OCI-LY7 (cell line): ENCODE measurements around the gene GRN. TPM values are rescaled to one million over a fixed set of nuclear protein-coding genes. Genes with fewer than 3 reads are reported as not detected.

Experiments
- BruUV-seq: library from RNA; stranded (reverse); fragments of 400-500 nt; replicated peaks from 2 replicates; lab custom pipeline; 2021; lab: Mats Ljungman, UMichigan
- CTCF ChIA-PET: fragments of 300-600 bp; sonication (Branson Sonifier 250); formaldehyde crosslinking; loops from one replicate; lab custom pipeline; 2022; ENCODE audit warnings: antibody characterized with exemption; ENCODE audit not compliant: unreplicated experiment; lab: Charles Lee
- POLR2A ChIA-PET: fragments of 300-600 bp; sonication (Branson Sonifier 250); formaldehyde crosslinking; loops from one replicate; lab custom pipeline; 2022; ENCODE audit warnings: antibody characterized with exemption; lab: Charles Lee
- DNase-seq: peaks from one replicate; pipeline ENCODE4 v3.0.0-alpha.2; 2015; ENCODE audit warnings: low spot score
- H2AFZ ChIP-seq: fragments of 200-600 bp; sonication (generic), shearing (Covaris generic); 2 replicates; pipeline ENCODE4 v1.6.1; 2014; ENCODE audit warnings: mild to moderate bottlenecking, antibody characterized with exemption, low read length, moderate library complexity
- H3K27ac ChIP-seq: fragments of 200-600 bp; sonication (generic); 2 replicates; pipeline ENCODE4 v1.5.1; 2014; ENCODE audit warnings: mixed run types, low read depth, mild to moderate bottlenecking, moderate library complexity, low read length, inconsistent platforms; ENCODE audit not compliant: poor library complexity, severe bottlenecking
- H3K36me3 ChIP-seq: fragments of 200-600 bp; sonication (generic); 2 replicates; pipeline ENCODE4 v1.6.1; 2014; ENCODE audit warnings: mild to moderate bottlenecking, antibody characterized with exemption, low read length, moderate library complexity, mixed read lengths; ENCODE audit not compliant: insufficient read depth
- H3K4me1 ChIP-seq: fragments of 200-600 bp; sonication (generic); 2 replicates; pipeline ENCODE4 v1.5.1; 2014; ENCODE audit warnings: mild to moderate bottlenecking, low read length; ENCODE audit not compliant: insufficient read depth, poor library complexity, severe bottlenecking
- H3K4me2 ChIP-seq: fragments of 200-600 bp; sonication (generic); 2 replicates; pipeline ENCODE4 v1.6.1; 2014; ENCODE audit warnings: mild to moderate bottlenecking, low read length
- H3K4me3 ChIP-seq: fragments of 200-600 bp; sonication (generic); 2 replicates; pipeline ENCODE4 v1.5.1; 2014; ENCODE audit warnings: mild to moderate bottlenecking, low read depth, low read length; ENCODE audit not compliant: poor library complexity, severe bottlenecking
- H3K79me2 ChIP-seq: fragments of 200-600 bp; sonication (generic); 2 replicates; pipeline ENCODE4 v1.6.1; 2016; ENCODE audit warnings: low read depth, mild to moderate bottlenecking, low read length, moderate library complexity, mixed read lengths; ENCODE audit not compliant: insufficient read depth
- H3K9me2 ChIP-seq: fragments of 200-600 bp; sonication (generic); 2 replicates; pipeline ENCODE4 v1.6.1; 2016; ENCODE audit warnings: mild to moderate bottlenecking, low read length, mixed read lengths; ENCODE audit not compliant: insufficient read depth
- H3K9me3 ChIP-seq: fragments of 200-600 bp; sonication (generic); 2 replicates; pipeline ENCODE4 v1.6.1; 2014; ENCODE audit warnings: mild to moderate bottlenecking, mixed run types, low read length, mixed read lengths
- H4K20me1 ChIP-seq: fragments of 200-600 bp; sonication (generic); 2 replicates; pipeline ENCODE4 v1.6.1; 2014; ENCODE audit warnings: mild to moderate bottlenecking, antibody characterized with exemption, low read length, moderate library complexity, mixed read lengths; ENCODE audit not compliant: insufficient read depth
- EZH2phosphoT487 ChIP-seq: fragments of 200-600 bp; sonication (generic); IDR thresholded peaks from 2 replicates; pipeline ENCODE4 v1.6.1; 2018; ENCODE audit warnings: low read depth, borderline replicate concordance, mild to moderate bottlenecking, mixed run types, antibody characterized with exemption, low read length, moderate library complexity, mixed read lengths
- intact Hi-C: fragments of 100-400 bp; cut with micrococcal nuclease; formaldehyde crosslinking; loops from one replicate; pipeline ENCODE4 v1.10.0; 2022; ENCODE audit not compliant: unreplicated experiment
- total RNA-seq, 2 experiments: library from RNA; depleted of rRNA in 1 of 2; stranded (reverse); fragments of >200 nt in 1 of 2; shearing (Covaris generic) in 1 of 2; gene quantifications; 2 replicates each; pipeline ENCODE4 v1.2.3, GENCODE V29; 2014 to 2022
- TF ChIP-seq, protein P1 (sequence below): fragments of 200-600 bp; sonication (generic); conservative IDR thresholded peaks from 2 replicates; pipeline ENCODE4 v1.5.1; 2014; ENCODE audit warnings: mild to moderate bottlenecking, antibody characterized with exemption, low read length, moderate library complexity, mixed read lengths

Gene GRN
- total RNA-seq, 2 experiments from 2014 or later = 203 to 247 TPM

DNA sequence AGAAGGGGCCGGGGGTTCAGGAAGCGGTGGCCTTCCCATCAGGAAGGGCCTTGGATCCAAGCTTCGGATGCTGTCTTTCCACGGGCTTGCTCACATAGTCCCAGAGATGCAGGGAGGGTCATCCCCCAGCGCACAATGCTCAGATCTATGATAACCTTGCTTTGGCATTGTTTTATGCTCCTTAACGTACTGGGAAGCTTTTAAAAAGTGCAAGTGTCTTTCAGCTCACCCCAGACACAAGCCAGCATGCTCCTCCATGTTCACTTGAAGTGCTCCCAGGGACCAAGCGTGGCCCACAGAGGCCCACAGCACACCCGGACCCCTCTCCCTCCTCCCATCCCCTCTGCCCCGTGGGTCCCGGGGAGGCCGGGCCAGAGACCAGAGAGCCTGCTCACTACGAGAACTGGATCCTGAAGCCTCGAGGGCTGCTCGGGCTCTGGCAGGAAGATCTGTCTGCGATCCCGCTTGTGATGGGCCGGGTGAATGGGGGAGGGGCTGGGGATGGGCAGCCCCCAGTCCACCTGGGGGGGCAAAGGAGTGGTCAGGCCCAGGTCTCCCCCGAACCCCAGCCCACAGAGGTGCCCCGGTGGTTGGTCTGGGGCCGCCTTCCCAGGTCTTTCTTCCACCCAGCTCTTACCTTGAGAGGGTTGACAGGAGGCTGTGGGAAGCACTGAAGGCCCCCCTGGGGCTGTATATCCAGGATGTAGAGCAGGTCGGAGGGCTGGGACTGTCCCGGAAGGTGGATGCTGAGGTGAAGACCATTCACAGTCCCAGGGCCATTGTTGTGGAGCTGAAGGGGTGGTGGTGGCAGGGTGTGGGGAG, 30.3 kb downstream of the GRN start:
- intact Hi-C loops = no loop called here
- no peak for DNase-seq
- Histone ChIP-seq H2AFZ (no peak overlapping the region), H3K4me3 (no peak overlapping the region), H3K4me1 (no peaks in the 10 kb centered on the region), H4K20me1 (no peaks in the 10 kb centered on the region), H3K9me2 (no peaks in the 10 kb centered on the region), H3K4me2 (no peak overlapping the region), H3K36me3 (no peaks in the 10 kb centered on the region), H3K27ac (no peak overlapping the region), H3K79me2 (no peaks in the 10 kb centered on the region), H3K9me3 (no peaks in the 10 kb centered on the region)
- POLR2A ChIA-PET = no interaction called here
- CTCF ChIA-PET = no interaction called here
- TF ChIP-seq EZH2phosphoT487 = no peak
- TF ChIP-seq, protein P1, sequence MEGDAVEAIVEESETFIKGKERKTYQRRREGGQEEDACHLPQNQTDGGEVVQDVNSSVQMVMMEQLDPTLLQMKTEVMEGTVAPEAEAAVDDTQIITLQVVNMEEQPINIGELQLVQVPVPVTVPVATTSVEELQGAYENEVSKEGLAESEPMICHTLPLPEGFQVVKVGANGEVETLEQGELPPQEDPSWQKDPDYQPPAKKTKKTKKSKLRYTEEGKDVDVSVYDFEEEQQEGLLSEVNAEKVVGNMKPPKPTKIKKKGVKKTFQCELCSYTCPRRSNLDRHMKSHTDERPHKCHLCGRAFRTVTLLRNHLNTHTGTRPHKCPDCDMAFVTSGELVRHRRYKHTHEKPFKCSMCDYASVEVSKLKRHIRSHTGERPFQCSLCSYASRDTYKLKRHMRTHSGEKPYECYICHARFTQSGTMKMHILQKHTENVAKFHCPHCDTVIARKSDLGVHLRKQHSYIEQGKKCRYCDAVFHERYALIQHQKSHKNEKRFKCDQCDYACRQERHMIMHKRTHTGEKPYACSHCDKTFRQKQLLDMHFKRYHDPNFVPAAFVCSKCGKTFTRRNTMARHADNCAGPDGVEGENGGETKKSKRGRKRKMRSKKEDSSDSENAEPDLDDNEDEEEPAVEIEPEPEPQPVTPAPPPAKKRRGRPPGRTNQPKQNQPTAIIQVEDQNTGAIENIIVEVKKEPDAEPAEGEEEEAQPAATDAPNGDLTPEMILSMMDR = no peak
- BruUV-seq = no TSS peak

DNA sequence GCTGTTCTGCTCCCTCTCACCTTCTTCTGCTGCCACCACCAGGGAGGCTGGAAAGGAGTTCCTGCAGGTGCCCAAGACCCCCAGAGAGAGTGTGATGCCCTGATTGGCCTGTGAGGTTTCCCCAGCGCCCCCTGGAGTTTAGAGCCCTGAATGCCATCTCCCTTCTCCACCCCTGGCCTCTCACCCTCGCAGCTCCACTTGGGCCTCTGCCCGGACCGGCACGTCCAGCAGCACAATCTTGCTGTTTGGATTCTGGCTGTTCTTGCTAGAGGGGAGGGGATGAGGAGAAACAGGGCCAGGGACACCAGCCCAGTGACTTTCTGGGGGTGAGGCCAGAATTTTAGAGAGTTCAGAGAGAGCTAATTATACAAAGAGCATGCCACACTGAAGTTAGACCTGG, 31.0 kb downstream of the GRN start:
- Histone ChIP-seq H3K9me2 (no peaks in the 10 kb centered on the region), H4K20me1 (no peaks in the 10 kb centered on the region), H3K9me3 (no peaks in the 10 kb centered on the region), H3K4me2 (no peak overlapping the region), H3K4me3 (no peak overlapping the region), H3K4me1 (no peaks in the 10 kb centered on the region), H2AFZ (no peak overlapping the region), H3K36me3 (no peaks in the 10 kb centered on the region), H3K79me2 (no peaks in the 10 kb centered on the region), H3K27ac (no peak overlapping the region)
- peak; percentile 49 for DNase-seq
- intact Hi-C loops = no loop called here
- ChIA-PET CTCF (no interaction called here), POLR2A (no interaction called here)
- BruUV-seq = no TSS peak
- TF ChIP-seq, protein P1 = peak; percentile 81
- TF ChIP-seq EZH2phosphoT487 = no peak

DNA sequence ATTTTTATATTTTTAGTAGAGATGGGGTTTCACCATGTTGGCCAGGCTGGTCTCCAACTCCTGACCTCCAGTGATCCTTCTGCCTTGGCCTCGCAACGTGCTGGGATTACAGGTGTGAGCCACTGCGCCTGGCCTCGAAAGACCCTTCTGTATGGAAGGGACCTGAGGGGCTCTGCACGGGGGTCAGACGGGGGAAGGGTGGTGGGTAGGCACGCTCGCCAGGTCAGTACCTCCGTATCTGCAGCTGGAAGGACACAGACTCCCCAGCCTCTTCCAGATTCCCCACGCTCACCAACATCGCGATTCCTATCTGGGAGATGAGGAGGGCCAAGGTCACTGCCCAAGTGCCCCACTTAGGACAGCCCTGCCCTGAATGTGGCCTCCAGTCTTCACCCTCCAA, 31.7 kb downstream of the GRN start:
- intact Hi-C loops = no loop called here
- ChIA-PET CTCF (no interaction called here), POLR2A (no interaction called here)
- no peak overlapping the region for H3K27ac ChIP-seq
- no peaks in the 10 kb centered on the region for H3K9me2 ChIP-seq
- H3K4me3 ChIP-seq = no peak overlapping the region
- TF ChIP-seq, protein P1 = no peak
- TF ChIP-seq EZH2phosphoT487 = no peak
- H3K4me2 ChIP-seq = no peak overlapping the region
- H3K4me1 ChIP-seq = no peaks in the 10 kb centered on the region
- BruUV-seq = no TSS peak
- no peaks in the 10 kb centered on the region for H4K20me1 ChIP-seq
- H2AFZ ChIP-seq = no peak overlapping the region
- no peak for DNase-seq
- H3K9me3 ChIP-seq = no peaks in the 10 kb centered on the region
- no peaks in the 10 kb centered on the region for H3K79me2 ChIP-seq
- H3K36me3 ChIP-seq = no peaks in the 10 kb centered on the region
